Activated T-cell treated with anti-CD3 and anti-CD28 coated beads, Interleukin-2, amount 50 U/mL, for 48 hours (primary cell): ENCODE data around the gene HECTD1.
"Not testable (repeated sequence)": the region's sequence is repeated elsewhere in the genome, so short reads cannot be mapped to it uniquely, and the experiment has no call there.

Experiments used
- DNase-seq, 2 experiments: peaks; one replicate each; pipeline ENCODE4 v3.0.0-alpha.2; 2020

The HECTD1 gene

DNA sequence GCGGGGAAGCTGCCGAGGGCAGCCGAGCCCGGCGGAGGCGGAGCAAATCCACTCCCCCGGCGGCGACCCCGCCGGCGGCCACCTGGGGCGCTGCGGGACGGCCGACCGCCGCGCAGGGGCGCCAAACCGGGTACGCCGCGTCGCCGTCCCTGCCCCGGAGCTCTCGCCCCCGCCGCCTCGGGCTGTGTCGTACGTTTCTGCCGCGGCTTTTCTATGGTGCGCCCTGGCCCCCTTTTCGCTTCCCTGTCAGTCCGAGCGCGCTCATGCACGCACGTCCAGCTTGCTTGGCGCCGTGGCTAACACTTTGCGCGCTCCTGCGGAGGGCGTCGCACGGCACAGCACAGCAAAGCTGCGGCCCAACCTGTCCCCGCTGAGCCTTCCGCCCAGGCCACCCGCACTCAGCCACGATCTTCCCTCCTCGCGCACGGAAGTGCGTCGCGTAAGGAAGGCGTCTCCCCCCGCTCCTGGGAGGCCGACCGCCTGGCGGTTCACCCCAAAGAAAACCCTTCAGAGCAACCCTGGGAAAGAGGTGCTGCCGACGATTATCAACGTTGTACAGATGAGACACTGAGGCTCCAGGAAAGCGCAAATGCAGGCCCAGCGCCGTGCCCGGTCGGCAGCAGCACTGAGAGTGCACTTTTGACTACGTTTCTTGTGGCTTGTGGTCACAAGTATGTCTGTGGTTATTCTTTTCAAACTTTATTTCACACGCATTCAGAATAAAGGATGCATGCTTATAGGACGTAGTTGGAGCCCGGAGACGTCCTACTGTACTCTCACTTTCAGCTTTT, at the start of gene HECTD1:
TSS of gene HECTD1 (minus strand) at position 39 of the 791 bp plus-strand sequence. CDS start 1,857 bp downstream, outside the sequence.
- peak; percentile 82 to 93 for DNase-seq

DNA sequence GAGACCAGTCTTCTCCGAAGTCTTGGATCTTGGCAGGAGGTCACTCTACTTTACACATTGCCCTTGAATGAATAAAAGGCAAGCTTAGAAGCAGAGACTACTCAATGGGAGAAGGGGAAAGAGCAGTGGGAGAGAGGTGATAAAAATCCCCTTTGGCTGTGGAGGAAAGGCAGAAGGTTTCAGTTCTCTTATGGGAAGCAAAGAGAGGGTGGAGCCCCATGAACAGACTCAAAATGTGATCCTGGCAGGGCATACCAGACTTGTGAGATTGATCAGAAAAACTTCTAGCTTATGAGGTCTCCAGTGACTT, 49.6 kb upstream of the HECTD1 start:
- DNase-seq = no peak

DNA sequence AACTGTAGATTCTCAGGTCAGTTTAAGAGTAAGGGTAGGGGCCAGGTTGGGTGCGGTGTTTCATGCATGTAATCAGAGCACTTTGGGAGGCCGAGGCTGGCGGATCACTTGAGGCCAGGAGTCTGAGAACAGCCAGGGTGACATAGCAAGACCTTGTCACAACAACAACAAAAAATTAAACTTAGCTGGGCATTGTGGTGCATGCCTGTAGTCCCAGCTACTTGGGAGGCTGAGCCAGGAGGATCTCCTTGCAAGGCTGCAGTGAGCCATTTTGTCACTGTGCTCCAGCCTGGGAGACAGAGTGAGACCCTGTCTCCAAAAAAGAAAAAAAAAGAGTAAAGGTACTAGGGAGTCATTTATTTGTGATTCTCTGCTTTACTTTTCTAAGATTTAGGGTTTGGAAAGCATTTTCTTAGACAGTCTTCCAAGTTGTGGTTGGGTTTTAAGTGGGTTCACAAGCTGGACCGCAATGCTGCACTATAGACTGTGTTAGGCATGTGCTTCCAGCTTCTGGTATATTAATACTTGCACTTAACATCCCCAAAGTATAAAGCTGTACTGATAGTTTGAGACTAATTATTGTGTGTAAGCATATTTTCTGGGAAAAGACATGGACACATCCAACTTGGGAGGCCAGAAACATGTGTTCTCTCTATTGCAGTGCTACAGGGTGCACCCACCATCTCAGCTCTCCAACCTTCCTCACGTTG, 49.1 kb upstream of the HECTD1 start:
- no peak for DNase-seq

DNA sequence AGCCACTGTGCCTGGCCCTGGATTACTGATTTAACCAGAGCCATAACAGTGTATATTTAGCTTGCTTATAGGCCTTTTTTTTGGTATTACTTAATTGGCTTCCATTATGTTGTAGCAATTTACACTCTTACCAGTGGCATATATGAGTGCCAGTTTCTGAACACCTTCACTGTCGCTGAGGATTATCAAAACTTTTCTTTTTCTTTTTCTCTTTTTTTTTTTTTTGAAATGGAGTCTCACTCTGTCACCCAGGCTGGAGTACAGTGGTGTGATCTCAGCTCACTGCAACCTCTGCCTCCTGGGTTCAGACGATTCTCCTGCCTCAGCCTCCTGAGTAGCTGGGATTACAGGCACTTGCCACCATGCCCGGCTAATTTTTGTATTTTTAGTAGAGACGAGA, 48.3 kb upstream of the HECTD1 start:
- not testable (repeated sequence) for DNase-seq

DNA sequence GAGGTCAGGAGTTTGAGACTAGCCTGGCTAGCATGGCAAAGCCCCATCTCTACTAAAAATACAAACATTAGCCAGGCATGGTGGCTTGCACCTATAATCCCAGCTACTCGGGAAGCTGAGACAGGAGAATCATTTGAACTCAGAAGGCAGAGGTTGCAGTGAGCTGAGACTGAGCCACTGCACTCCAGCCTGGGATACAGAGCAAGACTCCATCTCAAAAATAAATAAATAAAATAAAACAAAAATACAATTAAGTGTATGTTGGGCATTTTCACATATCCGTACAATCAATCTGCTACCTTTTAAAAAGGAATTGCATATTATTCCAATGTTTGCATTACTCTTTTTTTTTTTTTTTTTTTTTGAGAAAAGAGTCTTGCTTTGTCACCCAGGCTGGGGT, 47.7 kb upstream of the HECTD1 start:
- no peak for DNase-seq

DNA sequence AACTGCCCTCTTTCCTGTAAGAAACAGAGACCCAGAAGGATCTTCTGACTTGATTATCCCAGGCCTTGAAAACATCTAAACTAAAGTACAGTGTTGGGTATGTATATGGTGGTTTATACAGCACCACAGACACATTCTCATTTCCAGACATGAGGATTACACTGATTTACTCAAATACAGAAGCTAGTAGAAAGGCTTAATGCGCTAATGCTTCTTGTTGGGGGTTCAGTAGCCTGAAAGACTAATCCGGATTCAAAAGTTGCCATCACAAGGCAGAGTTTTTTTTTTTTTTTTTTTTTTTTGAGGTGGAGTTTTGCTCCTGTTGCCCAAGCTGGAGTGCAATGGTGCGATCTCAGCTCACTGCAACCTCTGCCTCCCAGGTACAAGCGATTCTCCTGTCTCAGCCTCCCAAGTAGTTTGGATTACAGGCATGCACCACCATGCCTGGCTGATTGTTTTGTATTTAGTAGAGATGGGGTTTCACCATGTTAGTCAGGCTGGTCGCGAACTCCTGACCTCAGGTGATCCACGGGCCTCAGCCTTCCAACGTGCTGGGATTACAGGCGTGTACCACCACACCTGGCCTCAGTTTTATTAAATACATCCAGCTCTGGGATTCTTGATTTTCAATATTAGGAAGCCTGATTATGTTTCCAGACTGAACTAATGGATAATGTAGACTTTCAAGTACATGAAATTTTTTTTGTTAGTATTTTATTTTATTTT, 46.3 kb upstream of the HECTD1 start:
- DNase-seq = no peak

DNA sequence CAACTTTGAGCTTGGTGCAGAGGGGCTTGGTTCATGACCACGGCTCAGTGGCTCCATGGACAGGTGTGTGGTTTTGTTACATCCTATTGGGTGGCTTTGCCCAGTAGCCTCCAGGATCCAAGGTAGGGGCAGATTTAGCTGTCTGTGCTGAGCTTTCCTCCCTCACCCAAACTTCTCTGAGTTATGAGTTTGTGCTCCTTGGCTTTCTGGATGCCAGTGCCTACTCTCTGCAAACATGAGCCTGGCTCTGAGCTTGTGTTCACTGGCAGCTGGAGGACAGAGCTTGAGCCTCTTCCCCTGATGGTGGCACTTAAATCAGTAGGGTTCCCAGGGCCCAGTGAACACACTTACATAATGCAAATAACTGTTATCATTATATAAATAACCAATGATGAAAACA, 45.3 kb upstream of the HECTD1 start:
- no peak for DNase-seq

DNA sequence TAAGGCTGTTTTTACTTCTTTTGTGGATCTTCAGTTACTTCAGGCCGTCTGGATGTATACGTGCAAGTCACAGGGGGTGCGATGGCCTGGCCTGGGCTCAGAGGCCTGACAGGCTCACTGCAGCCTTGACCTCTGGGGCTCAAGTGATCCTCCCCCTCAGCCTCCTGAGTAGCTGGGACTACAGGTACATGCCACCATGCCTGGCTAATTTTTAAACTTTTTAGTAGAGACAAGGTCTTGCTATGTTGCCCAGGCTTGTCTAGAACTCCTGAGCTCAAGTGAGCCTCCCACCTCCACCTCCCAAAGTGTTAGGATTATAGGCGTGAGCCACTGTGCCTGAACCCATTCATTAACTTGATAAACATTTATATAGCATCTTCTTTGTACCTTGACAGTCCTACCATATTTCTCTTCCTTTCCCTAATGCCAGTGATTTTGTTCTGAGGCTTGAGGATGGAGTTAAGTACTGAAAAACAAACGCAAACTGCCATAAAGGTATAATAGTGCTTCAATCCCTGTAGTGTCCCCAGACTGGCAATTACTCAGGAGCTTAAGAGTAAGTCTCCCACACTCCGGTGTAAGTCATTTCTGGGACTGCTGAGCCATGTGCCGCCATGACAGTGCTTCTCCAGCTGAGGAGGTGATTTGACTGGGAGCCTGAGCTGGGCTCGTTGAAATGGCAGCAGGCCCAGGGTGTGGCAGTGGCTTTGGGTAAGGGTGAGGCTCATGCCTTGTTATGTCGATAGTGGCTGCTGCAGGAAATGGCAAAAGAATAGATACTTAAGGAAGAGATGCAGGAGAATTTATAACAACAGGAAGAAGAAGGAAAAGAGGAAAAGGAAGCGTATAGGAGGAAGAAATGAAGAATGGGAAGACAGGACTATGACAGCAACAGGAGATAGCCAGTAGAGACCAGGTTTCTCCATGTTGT, 43.7 kb upstream of the HECTD1 start:
- DNase-seq = no peak

DNA sequence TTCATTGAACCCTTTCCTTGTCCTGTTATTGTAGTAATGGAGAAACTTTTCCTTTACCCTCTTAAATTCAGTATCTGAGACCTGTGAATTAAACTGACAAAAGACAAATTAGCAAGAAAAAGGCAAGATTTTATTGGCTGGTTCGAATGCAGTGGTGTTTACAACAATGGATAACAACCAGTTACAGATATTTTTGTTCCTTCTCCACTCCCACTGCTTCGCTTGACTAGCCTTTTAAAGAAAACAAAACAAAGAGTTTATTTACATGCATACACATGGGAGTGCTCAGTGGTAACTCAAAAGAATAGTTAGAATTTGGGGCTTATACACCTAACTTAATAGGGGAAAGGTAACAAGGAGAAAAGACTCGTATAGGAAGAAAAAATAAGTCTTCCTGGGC, 37.0 kb upstream of the HECTD1 start:
- DNase-seq = no peak

DNA sequence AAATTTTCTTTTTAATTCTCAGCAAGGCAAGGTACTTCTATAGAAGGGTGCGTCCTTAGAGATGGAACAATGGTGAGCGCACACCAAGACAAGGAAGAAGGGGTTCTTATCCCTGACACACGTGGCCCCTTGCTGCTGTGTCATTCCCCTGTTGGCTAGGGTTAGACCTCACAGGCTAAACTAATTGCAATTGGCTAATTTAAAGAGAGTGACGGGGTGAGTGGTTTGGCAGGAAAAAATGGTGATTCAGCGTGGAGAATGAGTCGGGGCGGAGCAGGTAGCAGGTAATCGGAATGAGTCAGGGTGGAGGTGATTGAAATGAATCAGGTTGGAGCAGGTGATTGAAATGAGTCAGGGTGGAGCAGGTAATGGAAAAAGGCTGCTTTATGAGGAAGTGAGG, 36.3 kb upstream of the HECTD1 start:
- peak; percentile 38 to 53 for DNase-seq

DNA sequence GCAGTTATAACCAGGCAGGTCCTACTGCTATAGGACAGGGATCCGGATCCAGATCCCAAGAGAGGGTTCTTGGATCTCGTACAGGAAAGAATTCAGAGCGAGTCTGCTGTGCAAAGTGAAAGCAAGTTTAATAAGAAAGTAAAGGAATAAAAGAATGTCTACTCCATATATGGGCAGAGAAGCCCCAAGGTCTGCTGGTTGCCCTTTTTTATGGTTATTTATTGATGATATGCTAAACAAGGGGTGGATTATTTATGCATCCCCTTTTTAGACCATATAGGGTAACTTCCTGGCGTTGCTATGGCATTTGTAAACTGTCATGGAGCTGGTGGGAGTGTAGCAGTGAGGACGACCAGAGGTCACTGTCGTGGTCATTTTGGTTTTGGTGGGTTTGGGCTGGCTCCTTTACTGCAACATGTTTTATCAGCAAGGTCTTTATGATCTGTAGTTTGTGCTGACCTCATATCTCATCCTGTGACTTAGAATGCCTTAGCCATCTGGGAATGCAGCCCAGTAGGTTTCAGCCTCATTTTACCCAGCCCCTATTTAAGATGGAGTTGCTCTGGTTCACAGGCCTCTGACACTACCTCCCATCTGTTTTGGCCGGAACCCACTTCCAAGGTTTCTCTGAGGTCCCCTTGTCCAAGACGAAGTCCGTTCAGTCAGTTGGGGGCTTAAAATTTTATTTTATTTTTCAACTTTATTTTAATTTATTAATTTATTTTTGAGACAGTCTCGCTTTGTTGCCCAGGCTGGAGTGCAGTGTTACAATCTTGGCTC, 34.8 kb upstream of the HECTD1 start:
- DNase-seq = not testable (repeated sequence)

DNA sequence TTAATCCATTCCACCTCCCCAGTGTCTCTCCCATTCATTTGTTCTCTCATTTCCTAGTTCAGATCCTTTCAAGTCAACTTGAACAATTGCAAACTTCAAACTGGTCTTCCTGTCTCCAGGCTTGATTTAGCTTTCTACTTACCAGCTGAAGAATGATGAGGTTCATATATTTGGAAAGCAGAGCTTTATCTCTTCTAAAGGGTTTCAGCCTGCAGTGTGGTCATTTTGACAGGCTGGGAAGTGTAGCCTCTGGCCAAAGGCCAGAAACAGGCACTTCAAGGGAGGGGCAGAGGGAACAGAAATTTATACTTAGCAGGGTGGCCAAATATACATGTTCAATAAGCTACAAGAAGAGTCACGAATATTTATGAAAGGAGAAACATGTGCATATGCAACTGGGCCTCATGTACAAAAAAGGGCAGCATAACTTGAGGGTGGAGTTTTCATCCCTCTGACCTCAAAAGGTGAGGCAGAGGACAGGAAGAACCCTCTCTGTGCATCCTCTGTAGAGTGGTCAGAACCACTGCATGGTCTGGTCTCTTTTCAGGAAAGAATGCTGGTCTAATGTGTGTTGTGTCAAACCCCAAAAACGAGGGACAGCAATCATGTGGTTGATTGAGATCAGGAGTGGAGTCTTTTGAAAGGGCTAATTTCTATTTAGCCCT, 34.0 kb upstream of the HECTD1 start:
- DNase-seq = no peak

DNA sequence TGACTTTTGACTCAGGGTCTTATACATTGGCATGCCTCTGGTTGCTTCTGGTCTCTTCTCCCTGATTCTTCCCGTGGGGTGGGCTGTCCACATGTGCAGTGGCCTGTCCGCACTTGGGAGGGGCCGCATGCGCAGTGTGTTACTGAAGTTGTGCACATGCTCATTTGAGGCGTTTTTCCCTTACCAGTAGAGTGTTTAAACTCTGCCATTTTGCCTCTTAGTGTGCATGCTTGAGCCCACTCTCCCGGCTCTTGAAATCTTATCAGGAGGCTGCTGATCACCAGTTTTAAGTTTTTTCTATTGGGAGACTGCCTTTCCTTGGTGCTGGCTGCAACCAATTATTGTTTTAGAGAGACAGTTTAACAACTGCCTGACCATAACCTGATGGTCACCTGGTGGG, 32.1 kb upstream of the HECTD1 start:
- no peak for DNase-seq

DNA sequence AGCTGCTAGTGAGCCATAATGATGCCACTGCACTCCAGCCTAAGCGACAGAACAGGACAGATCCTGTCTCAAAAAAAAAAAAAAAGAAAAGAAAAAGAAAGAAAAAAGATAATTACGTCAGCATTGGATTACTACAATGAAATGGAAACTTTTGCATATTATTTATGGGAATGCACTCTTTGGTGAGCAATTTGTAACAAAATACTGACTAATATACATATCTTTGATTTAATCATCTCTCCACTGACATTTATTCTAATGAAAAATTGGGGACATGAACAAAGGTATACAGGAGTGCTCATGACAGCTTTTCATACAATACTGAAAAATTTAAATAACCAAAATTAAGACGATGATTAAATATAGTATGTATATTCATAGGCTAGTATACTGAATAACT, 27.9 kb upstream of the HECTD1 start:
- DNase-seq = no peak

DNA sequence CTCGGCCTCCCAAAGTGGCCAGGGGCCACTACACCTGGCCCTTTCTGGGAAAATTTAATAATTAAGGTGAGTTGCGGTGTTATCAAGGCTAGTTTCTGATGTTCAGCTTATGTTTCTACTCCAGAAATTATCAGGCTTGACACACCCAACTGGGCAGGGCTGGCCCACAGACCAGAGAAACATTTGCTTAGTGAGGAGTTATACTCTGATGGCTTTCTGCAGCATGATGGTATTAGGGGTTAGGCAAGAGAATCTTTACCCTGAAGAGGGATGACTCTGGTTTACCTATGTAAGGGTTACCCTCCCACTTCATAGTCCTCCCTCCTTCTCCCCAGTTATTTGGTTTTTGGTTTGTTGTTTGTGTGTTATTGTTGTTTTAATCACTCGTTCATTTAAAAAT, 24.5 kb upstream of the HECTD1 start:
- no peak for DNase-seq

DNA sequence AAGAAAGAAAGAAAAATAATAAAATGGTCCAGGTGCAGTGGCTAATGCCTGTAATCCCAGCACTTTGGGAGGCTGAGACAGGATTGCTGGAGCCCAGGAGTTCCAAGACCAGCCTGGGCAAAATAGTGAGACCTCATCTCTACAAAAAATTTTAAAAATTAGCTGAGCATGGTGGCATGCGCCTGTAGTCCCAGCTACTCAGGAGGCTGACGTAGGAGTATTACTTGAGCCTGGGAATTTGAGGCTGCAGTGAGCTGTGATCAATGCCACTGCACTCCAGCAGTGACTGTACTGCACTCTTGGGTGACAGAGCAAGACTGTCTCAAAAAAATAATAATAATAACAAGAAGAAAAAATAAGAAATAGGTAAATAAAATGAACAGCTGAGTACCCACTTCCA, 23.7 kb upstream of the HECTD1 start:
- DNase-seq = not testable (repeated sequence)

DNA sequence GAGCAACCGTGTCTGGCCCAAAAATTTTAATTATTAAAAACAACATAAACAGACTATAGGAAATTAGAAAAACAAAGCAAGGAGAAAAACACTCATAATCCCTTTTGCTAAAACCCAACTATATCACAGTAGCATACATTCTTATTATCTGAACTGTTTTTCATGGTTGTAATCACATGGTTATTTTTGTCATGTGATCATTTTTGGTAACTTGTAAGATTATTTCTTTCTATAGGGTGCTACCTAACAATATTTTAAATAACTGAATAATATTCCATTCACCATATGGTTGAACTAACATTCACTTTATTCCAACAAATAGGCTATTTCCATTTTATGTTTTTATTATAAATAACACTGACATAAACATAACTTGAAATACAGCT, 23.0 kb upstream of the HECTD1 start:
- no peak for DNase-seq

DNA sequence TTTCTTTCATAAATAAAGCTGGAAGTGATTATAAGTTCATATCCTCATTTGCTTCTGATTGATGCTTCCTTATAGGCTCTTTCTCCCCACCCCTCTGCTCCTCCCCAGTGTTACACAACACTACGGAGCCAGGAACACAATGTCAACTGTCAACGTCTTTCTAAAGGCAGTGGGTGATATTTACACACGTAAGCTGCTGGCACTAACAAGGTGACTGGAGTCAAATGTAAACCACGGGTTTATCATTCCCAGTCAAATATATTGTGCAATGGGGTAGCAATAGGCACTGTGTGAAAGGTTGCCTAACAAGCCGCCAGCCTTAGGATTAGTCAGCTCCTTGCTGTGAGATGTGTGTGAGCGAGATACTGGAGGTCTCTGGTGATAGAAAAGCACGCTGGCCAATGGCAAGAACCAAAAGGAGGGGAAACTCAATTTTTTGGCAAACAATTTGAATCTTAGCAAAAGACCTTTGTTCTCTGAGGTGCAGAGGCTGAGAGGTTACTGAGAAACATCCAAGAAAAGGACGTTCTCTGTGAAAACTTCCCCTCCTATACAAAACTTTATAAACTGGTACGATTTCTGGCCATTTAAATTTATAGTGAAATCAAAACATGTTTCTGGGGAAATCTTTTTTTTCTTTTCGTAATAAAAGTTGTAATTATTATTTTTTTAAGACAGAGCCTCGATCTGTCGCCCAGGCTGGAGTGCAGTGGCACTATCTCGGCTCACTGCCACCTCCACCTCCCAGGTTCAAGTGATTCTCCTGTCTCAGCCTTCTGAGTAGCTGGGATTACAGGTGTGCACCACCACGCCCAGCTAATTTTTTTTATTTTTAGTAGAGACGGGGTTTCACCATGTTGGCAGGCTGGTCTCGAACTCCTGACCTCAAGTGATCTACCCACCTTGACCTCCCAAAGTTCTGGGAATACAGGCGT, 22.3 kb upstream of the HECTD1 start:
- no peak for DNase-seq

DNA sequence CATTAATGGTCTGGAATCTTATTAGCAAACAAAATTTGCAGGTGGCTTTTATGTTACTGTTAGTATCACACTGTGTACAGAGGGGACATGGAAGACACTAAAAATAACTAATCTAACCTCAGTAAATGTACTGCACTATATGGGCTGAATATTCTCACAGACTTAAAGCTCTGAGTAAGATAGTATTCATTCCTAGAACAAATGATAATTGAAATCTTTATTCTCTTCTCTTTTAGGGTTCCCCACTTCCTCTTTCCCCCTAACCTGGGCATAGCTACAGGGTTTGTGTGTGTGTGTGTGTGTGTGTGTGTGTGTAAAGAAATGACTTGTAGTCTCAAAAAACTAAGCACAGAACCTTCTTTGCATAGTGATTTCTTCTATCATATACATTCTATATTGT, 21.4 kb upstream of the HECTD1 start:
- DNase-seq = no peak

DNA sequence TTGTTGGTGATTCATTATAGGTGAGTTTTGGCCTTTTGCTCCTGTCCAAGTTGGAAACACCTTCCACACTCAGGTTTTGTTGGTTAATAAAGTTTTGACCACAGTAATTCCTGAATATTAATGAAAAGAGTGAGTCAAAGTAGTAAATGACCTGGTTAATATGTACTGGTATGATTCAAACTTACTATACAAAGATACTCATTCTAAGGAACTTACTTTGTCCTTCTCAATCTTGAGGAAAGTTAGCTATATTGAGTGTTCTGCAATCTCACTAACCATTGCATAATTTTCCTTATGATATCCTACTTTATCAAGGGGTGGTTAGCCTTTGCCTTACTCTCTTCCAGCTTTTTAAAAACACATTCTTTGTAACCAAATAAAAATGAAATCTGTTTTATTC, 20.9 kb upstream of the HECTD1 start:
- DNase-seq = no peak
